K562 (cell line): ENCODE results near the gene HCRTR1.

Experiments used
- PRDM10 ChIP-seq: fragments of 450-650 bp; IDR thresholded peaks from 2 replicates; pipeline ENCODE4 v1.6.1; 2018; ENCODE audit not compliant: partially characterized antibody
- ZBTB49 ChIP-seq: sonication (generic); formaldehyde crosslinking; IDR thresholded peaks from 2 replicates; pipeline ENCODE4 v1.8.0; 2022; ENCODE audit warnings: missing genetic modification reagents, mild to moderate bottlenecking, borderline replicate concordance
- ZSCAN29 ChIP-seq: fragments of 450-650 bp; IDR thresholded peaks from 2 replicates; pipeline ENCODE4 v1.6.1; 2017

- TF ChIP-seq ZBTB49 (CRISPR knock-in tag) (no peak), PRDM10 (no peak), ZSCAN29 (no peak)
These were observed 9.0 kb downstream of the HCRTR1 start for GRCh38 chr1:31626223-31627207.
